Measurements from ENCODE around the gene TSPAN3.

DNA sequence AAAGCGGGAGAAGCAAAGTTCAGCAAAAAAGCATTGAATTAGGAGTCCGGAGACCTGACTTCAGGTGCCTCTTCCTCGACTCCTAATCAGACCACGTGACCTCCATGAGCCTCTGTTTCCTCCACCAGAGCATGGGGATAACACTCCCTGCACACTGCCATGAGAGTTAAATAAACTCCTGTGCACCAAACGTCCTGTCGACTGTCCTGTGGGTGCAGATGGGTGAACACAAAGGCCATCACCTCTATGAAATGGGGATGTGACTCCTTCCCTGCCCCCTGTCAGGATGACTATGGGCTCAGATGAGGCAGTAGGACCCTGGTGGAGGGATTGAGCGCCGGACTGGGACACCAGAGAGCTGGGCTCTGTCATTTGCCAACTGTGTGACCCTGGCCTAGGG lies 13.5 kb upstream of the TSPAN3 start:
- TF ChIP-seq, protein P1, sequence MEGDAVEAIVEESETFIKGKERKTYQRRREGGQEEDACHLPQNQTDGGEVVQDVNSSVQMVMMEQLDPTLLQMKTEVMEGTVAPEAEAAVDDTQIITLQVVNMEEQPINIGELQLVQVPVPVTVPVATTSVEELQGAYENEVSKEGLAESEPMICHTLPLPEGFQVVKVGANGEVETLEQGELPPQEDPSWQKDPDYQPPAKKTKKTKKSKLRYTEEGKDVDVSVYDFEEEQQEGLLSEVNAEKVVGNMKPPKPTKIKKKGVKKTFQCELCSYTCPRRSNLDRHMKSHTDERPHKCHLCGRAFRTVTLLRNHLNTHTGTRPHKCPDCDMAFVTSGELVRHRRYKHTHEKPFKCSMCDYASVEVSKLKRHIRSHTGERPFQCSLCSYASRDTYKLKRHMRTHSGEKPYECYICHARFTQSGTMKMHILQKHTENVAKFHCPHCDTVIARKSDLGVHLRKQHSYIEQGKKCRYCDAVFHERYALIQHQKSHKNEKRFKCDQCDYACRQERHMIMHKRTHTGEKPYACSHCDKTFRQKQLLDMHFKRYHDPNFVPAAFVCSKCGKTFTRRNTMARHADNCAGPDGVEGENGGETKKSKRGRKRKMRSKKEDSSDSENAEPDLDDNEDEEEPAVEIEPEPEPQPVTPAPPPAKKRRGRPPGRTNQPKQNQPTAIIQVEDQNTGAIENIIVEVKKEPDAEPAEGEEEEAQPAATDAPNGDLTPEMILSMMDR (IDR thresholded peaks at IDR 0.05) = no peak
- no peak for TF ChIP-seq POLR2A (IDR thresholded peaks at IDR 0.05)
- no peak for TF ChIP-seq POLR2AphosphoS5 (IDR thresholded peaks at IDR 0.05)

Measured in gastroesophageal sphincter (tissue), 3 donors.